HCT116 (cell line): Measurements from ENCODE around the gene TRDN. TPM values are rescaled to one million over a fixed set of nuclear protein-coding genes. Genes with fewer than 3 reads are reported as not detected.

Experiments used
- ATAC-seq: fragments of 200-7000 bp; cut with Tn5 transposase; 2 replicates; pipeline ENCODE4 v1.9.1; 2020; ENCODE audit warnings: mild to moderate bottlenecking, moderate library complexity
- BruUV-seq: library from RNA; stranded (reverse); fragments of 400-500 nt; replicated peaks from 2 replicates; lab custom pipeline; 2021; lab: Mats Ljungman, UMichigan
- CTCF ChIA-PET: fragments of 300-600 bp; sonication (Branson Sonifier 250); formaldehyde crosslinking; loops from one replicate; lab custom pipeline; 2021; ENCODE audit warnings: antibody characterized with exemption; lab: Charles Lee
- POLR2A ChIA-PET: fragments of 300-600, 350-600 bp; sonication (Branson Sonifier 250); formaldehyde crosslinking; loops from one replicate; lab custom pipeline; 2021; ENCODE audit warnings: antibody characterized with exemption; lab: Charles Lee
- RAD21 ChIA-PET, 2 experiments: fragments of 300-600 bp; sonication (Branson Sonifier 250); formaldehyde crosslinking; loops; one replicate each; lab custom pipeline; 2023; ENCODE audit warnings: low total read pairs in 2 of 2; ENCODE audit not compliant: uncharacterized antibody in 2 of 2, unreplicated experiment in 2 of 2, low non-redundant PET in 1 of 2; lab: Charles Lee
- DNase-seq: peaks from one replicate; pipeline ENCODE4 v3.0.0-alpha.2; 2010; ENCODE audit warnings: low read depth, low spot score
- H2AFZ ChIP-seq: fragments of 200-600 bp; shearing (Covaris generic), sonication (generic); 2 replicates; pipeline ENCODE4 v1.6.1; 2017; ENCODE audit warnings: low read depth, mixed run types, mixed read lengths, antibody characterized with exemption, low read length; ENCODE audit not compliant: poor library complexity, severe bottlenecking
- H3K27ac ChIP-seq: 2 replicates; pipeline ENCODE4 v1.5.1; 2012; ENCODE audit warnings: low read depth, low read length
- H3K27me3 ChIP-seq: fragments of 200-600 bp; sonication (generic); 2 replicates; pipeline ENCODE4 v1.6.1; 2016; ENCODE audit warnings: mixed run types, low read length, mixed read lengths; ENCODE audit not compliant: insufficient read depth
- H3K36me3 ChIP-seq, 2 experiments: fragments of 200-500 bp in 1 of 2; fragments of 200-600 bp in 1 of 2; sonication (Bioruptor generic) in 1 of 2; sonication (generic) in 1 of 2; 2 replicates each; pipeline versions ENCODE4 v1.5.1 to v1.6.1; 2014 to 2016; ENCODE audit warnings: low read length in 2 of 2, inconsistent platforms in 1 of 2, mixed read lengths in 1 of 2, mixed run types in 1 of 2; ENCODE audit not compliant: insufficient read depth in 2 of 2, control insufficient read depth in 1 of 2
- H3K4me1 ChIP-seq, 2 experiments: fragments of 200-600 bp in 1 of 2; sonication (generic) in 1 of 2; 2 replicates each; pipeline versions ENCODE4 v1.5.1 to v1.6.1; 2012 to 2017; ENCODE audit warnings: low read length in 2 of 2, inconsistent platforms in 1 of 2, mild to moderate bottlenecking in 1 of 2, mixed read lengths in 1 of 2, mixed run types in 1 of 2, moderate library complexity in 1 of 2; ENCODE audit not compliant: insufficient read depth in 2 of 2, control insufficient read depth in 1 of 2
- H3K4me2 ChIP-seq: fragments of 200-600 bp; sonication (generic); 2 replicates; pipeline ENCODE4 v1.6.1; 2017; ENCODE audit warnings: mixed run types, low read length, mixed read lengths
- H3K4me3 ChIP-seq, 2 experiments: fragments of 200-600 bp in 1 of 2; sonication (generic) in 1 of 2; replicated peaks in 1 of 2; 2 replicates each; pipeline ENCODE4 v1.5.1; 2011 to 2016; ENCODE audit warnings: low read length in 2 of 2, control low read depth in 1 of 2, low read depth in 1 of 2, mild to moderate bottlenecking in 1 of 2, mixed read lengths in 1 of 2, mixed run types in 1 of 2
- H3K79me2 ChIP-seq: fragments of 200-600 bp; sonication (generic); 2 replicates; pipeline ENCODE4 v1.6.1; 2017; ENCODE audit warnings: mild to moderate bottlenecking, mixed run types, low read length, moderate library complexity, mixed read lengths; ENCODE audit not compliant: insufficient read depth
- H3K9ac ChIP-seq: fragments of 200-600 bp; sonication (generic); 2 replicates; pipeline ENCODE4 v1.6.1; 2016; ENCODE audit warnings: low read length, mixed read lengths
- H3K9me2 ChIP-seq: fragments of 200-600 bp; sonication (generic), shearing (Covaris generic); 2 replicates; pipeline ENCODE4 v1.6.1; 2017; ENCODE audit warnings: mixed run types, mild to moderate bottlenecking, moderate library complexity; ENCODE audit not compliant: insufficient read depth
- H3K9me3 ChIP-seq, 2 experiments: fragments of 200-500 bp in 1 of 2; fragments of 200-600 bp in 1 of 2; sonication (Bioruptor generic) in 1 of 2; sonication (generic) in 1 of 2; 2 replicates each; pipeline ENCODE4 v1.6.1; 2014 to 2017; ENCODE audit warnings: low read length in 2 of 2, mixed read lengths in 2 of 2, inconsistent platforms in 1 of 2, low read depth in 1 of 2, mild to moderate bottlenecking in 1 of 2, mixed run types in 1 of 2, moderate library complexity in 1 of 2; ENCODE audit not compliant: control insufficient read depth in 1 of 2, insufficient read depth in 1 of 2
- H4K20me1 ChIP-seq: fragments of 200-600 bp; sonication (generic), shearing (Covaris generic); 2 replicates; pipeline ENCODE4 v1.6.1; 2017; ENCODE audit warnings: mixed run types, mild to moderate bottlenecking, moderate library complexity; ENCODE audit not compliant: insufficient read depth
- ATF3 ChIP-seq: IDR thresholded peaks from 2 replicates; pipeline ENCODE4 v1.6.1; 2012
- CEBPB ChIP-seq: IDR thresholded peaks from 2 replicates; pipeline ENCODE4 v1.6.1; 2012; ENCODE audit warnings: low read depth
- CTCF ChIP-seq, 3 experiments: fragments of 200-600 bp in 1 of 3; sonication (generic) in 1 of 3; IDR thresholded peaks in 2 of 3; conservative IDR thresholded peaks in 1 of 3; 2 replicates each; pipeline ENCODE4 v1.5.1; 2012 to 2017; ENCODE audit warnings: low read depth in 2 of 3, low read length in 2 of 3, antibody characterized with exemption in 1 of 3, borderline replicate concordance in 1 of 3, control low read depth in 1 of 3, mild to moderate bottlenecking in 1 of 3, mixed read lengths in 1 of 3, mixed run types in 1 of 3, moderate library complexity in 1 of 3; ENCODE audit not compliant: insufficient read depth in 1 of 3
- EZH2 ChIP-seq: fragments of 200-600 bp; sonication (generic); IDR thresholded peaks from 2 replicates; pipeline ENCODE4 v1.6.1; 2017; ENCODE audit warnings: antibody characterized with exemption, mixed run types
- EZH2phosphoT487 ChIP-seq: fragments of 200-600 bp; IDR thresholded peaks from 2 replicates; pipeline ENCODE4 v1.6.1; 2018; ENCODE audit warnings: antibody characterized with exemption, borderline replicate concordance
- FOSL1 ChIP-seq: IDR thresholded peaks from 2 replicates; pipeline ENCODE4 v1.6.1; 2012; ENCODE audit warnings: low read depth
- JUND ChIP-seq: IDR thresholded peaks from 2 replicates; pipeline ENCODE4 v1.6.1; 2012
- MAX ChIP-seq: IDR thresholded peaks from 2 replicates; pipeline ENCODE4 v1.6.1; 2012
- POLR2A ChIP-seq: IDR thresholded peaks from 2 replicates; pipeline ENCODE4 v1.7.0; 2011; ENCODE audit warnings: borderline replicate concordance; ENCODE audit not compliant: insufficient read depth, insufficient read length; ENCODE audit errors: extremely low read depth
- POLR2AphosphoS5 ChIP-seq: IDR thresholded peaks from 2 replicates; pipeline ENCODE4 v1.6.1; 2011; ENCODE audit warnings: mild to moderate bottlenecking, low read depth, low read length, moderate library complexity
- REST ChIP-seq: IDR thresholded peaks from 2 replicates; pipeline ENCODE4 v1.6.1; 2012; ENCODE audit warnings: low read depth
- SP1 ChIP-seq: IDR thresholded peaks from 2 replicates; pipeline ENCODE4 v1.6.1; 2012; ENCODE audit warnings: low read depth
- SRF ChIP-seq: IDR thresholded peaks from 2 replicates; pipeline ENCODE4 v1.6.1; 2012; ENCODE audit warnings: low read depth
- ZBTB33 ChIP-seq: IDR thresholded peaks from 2 replicates; pipeline ENCODE4 v1.6.1; 2011; ENCODE audit warnings: mild to moderate bottlenecking, low read length, moderate library complexity; ENCODE audit not compliant: insufficient replicate concordance; ENCODE audit errors: extremely low read depth
- ZFX ChIP-seq: fragments of 450-650 bp; IDR thresholded peaks from 2 replicates; pipeline ENCODE4 v1.6.1; 2017
- intact Hi-C: fragments of 100-400 bp; cut with micrococcal nuclease; formaldehyde crosslinking; loops from 2 replicates; pipeline ENCODE4 v1.10.0; 2022
- total RNA-seq: library from RNA; stranded (reverse); gene quantifications from one replicate; pipeline ENCODE4 v1.2.1, GENCODE V29; 2021; ENCODE audit not compliant: unreplicated experiment

TRDN gene
- total RNA-seq, 1 experiment from 2014 or later: not detected

- TF ChIP-seq CEBPB (no peak), JUND (no peak), POLR2AphosphoS5 (no peak), EZH2phosphoT487 (no peak), ZFX (no peak), SP1 (no peak), ZBTB33 (no peak), POLR2A (no peak), EZH2 (no peak), ATF3 (no peak), REST (no peak), MAX (no peak), SRF (no peak), FOSL1 (no peak), CTCF (IDR thresholded peaks at IDR 0.05 in 2 of 3, conservative IDR thresholded peaks at IDR 0.05 in 1 of 3; ENCODE audit: borderline replicate concordance in 1 of 3, insufficient read depth in 1 of 3, low read depth in 2 of 3, low read length in 2 of 3) (no peak)
- Histone ChIP-seq H3K79me2 (no peaks in the 10 kb centered on the region), H3K9me2 (no peaks in the 10 kb centered on the region), H3K4me2 (no peak overlapping the region), H3K36me3 (no peaks in the 10 kb centered on the region), H2AFZ (no peak overlapping the region), H3K27ac (no peak overlapping the region), H3K4me1 (no peaks in the 10 kb centered on the region), H4K20me1 (no peaks in the 10 kb centered on the region), H3K9ac (no peak overlapping the region), H3K27me3 (no peaks in the 10 kb centered on the region; the same call in 1 of the 2 replicates), H3K4me3 (no peak overlapping the region), H3K9me3 (no peaks in the 10 kb centered on the region)
- no TSS peak for BruUV-seq
- CTCF ChIA-PET: no interaction called here
- DNase-seq: no peak
- no peak for ATAC-seq
- RAD21 ChIA-PET: no interaction called here
- intact Hi-C loops: no loop called here
- POLR2A ChIA-PET: no interaction called here
These were observed 292.9 kb downstream of the TRDN start for GRCh38 chr6:123343836-123344235.
